ENCODE measurements around the gene ARPC3. TPM values are rescaled to one million over a fixed set of nuclear protein-coding genes. Genes with fewer than 3 reads are reported as not detected.
"Not testable (repeated sequence)": the region's sequence is repeated elsewhere in the genome, so short reads cannot be mapped to it uniquely, and the experiment has no call there.

Gene ARPC3
- total RNA-seq, 1 experiment from 2014 or later, result 319 TPM

- TF ChIP-seq POLR2AphosphoS5 (IDR thresholded peaks at IDR 0.05; ENCODE audit: low read depth, low read length), result no peak
- no peak for TF ChIP-seq TCF7L2 (IDR thresholded peaks at IDR 0.05; ENCODE audit: low read depth, low read length)
- no peak for TF ChIP-seq REST (IDR thresholded peaks at IDR 0.05; ENCODE audit: insufficient read depth in 1 of 2, low read depth in 2 of 2, low read length in 1 of 2)
- TF ChIP-seq SIN3A (IDR thresholded peaks at IDR 0.05; ENCODE audit: borderline replicate concordance, insufficient read depth, low read depth, low read length), result no peak
- TF ChIP-seq, protein P1, sequence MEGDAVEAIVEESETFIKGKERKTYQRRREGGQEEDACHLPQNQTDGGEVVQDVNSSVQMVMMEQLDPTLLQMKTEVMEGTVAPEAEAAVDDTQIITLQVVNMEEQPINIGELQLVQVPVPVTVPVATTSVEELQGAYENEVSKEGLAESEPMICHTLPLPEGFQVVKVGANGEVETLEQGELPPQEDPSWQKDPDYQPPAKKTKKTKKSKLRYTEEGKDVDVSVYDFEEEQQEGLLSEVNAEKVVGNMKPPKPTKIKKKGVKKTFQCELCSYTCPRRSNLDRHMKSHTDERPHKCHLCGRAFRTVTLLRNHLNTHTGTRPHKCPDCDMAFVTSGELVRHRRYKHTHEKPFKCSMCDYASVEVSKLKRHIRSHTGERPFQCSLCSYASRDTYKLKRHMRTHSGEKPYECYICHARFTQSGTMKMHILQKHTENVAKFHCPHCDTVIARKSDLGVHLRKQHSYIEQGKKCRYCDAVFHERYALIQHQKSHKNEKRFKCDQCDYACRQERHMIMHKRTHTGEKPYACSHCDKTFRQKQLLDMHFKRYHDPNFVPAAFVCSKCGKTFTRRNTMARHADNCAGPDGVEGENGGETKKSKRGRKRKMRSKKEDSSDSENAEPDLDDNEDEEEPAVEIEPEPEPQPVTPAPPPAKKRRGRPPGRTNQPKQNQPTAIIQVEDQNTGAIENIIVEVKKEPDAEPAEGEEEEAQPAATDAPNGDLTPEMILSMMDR (IDR thresholded peaks at IDR 0.05), result no peak
- H3K27ac ChIP-seq (ENCODE audit: low read length), result peak overlapping the region; percentile 90
- H3K27me3 ChIP-seq (ENCODE audit: control insufficient read depth, insufficient read depth, low read length), result no peaks in the 10 kb centered on the region
- intact Hi-C loops (cut with micrococcal nuclease; ENCODE audit: unreplicated experiment) (no loop called here), in situ Hi-C loops (cut with HindIII; ENCODE audit: low pct_unique_long_range_greater_than_20kb, low sequenced_read_pairs) (loop anchor here (5.0 kb wide), 1 partner anchor 34 kb away; the partner anchor contains the start of genes RAD9B and VPS29)
- peaks cover 11% of the 10 kb centered on the region for H3K4me1 ChIP-seq (ENCODE audit: control insufficient read depth, insufficient read depth, low read length)
- peak overlapping the region; percentile 88 to 95 for H3K4me3 ChIP-seq (ENCODE audit: low read depth in 2 of 2, low read length in 2 of 2)
- no TSS peak for BruUV-seq (replicated peaks)
- ChIA-PET CTCF (interaction anchor here (0.6 to 1.6 kb wide), 5 partner anchors 18 to 401 kb away, joined by 3 to 7 read pairs (median 4); partner anchors contain the start of gene ARPC3), POLR2A (interaction anchor here (0.8 to 1.6 kb wide), 3 partner anchors 14 to 33 kb away, joined by 3 to 5 read pairs (median 4); partner anchors contain the start of gene ARPC3)
- H3K9me3 ChIP-seq (ENCODE audit: control insufficient read depth, insufficient read depth, low read depth, low read length), result no peaks in the 10 kb centered on the region
- H3K36me3 ChIP-seq (ENCODE audit: control insufficient read depth, insufficient read depth, low read length), result no peaks in the 10 kb centered on the region
- DNase-seq (ENCODE audit: low read depth, low spot score) (no peak), ATAC-seq (no peak)
Measured at GRCh38 chr12:110467847-110468213, 17.7 kb upstream of the ARPC3 start.

DNA sequence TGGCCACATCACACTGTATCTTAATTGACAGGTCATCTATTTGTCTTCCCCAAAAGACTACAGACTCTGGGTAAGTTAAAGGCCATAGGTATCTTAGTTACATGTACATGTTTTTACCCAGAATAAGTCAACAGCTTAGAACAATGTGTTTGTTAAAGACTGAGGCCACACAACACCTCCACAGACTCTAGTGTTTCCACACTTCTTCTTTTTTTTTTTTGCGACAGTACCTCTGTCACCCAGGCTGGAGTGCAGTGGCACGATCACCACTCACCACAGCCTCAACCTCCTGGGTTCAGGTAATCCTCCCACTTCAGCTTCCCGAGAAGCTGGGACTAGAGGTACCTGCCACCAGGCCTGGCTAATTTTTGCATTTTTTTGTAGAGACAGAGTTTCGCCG is 16.7 kb upstream of the ARPC3 start:
- ATAC-seq (no peak), DNase-seq (ENCODE audit: low read depth, low spot score) (no peak)
- POLR2A ChIA-PET, result no interaction called here
- no peak for TF ChIP-seq REST (IDR thresholded peaks at IDR 0.05; ENCODE audit: insufficient read depth in 1 of 2, low read depth in 2 of 2, low read length in 1 of 2)
- TF ChIP-seq, protein P1 (IDR thresholded peaks at IDR 0.05), result no peak
- TF ChIP-seq TCF7L2 (IDR thresholded peaks at IDR 0.05; ENCODE audit: low read depth, low read length), result no peak
- no peak for TF ChIP-seq SIN3A (IDR thresholded peaks at IDR 0.05; ENCODE audit: borderline replicate concordance, insufficient read depth, low read depth, low read length)
- no peak for TF ChIP-seq POLR2AphosphoS5 (IDR thresholded peaks at IDR 0.05; ENCODE audit: low read depth, low read length)
- intact Hi-C loops (cut with micrococcal nuclease; ENCODE audit: unreplicated experiment) (no loop called here), in situ Hi-C loops (cut with HindIII; ENCODE audit: low pct_unique_long_range_greater_than_20kb, low sequenced_read_pairs) (loop anchor here (5.0 kb wide), 1 partner anchor 36 kb away; the partner anchor contains the start of genes RAD9B and VPS29)
- H3K4me1 ChIP-seq (ENCODE audit: control insufficient read depth, insufficient read depth, low read length), result peaks cover 11% of the 10 kb centered on the region
- H3K36me3 ChIP-seq (ENCODE audit: control insufficient read depth, insufficient read depth, low read length), result no peaks in the 10 kb centered on the region
- no peak overlapping the region; the same call in 1 of the 2 replicates for H3K27ac ChIP-seq (ENCODE audit: low read length)
- CTCF ChIA-PET, result no interaction called here
- no peaks in the 10 kb centered on the region for H3K27me3 ChIP-seq (ENCODE audit: control insufficient read depth, insufficient read depth, low read length)
- H3K4me3 ChIP-seq (ENCODE audit: low read depth in 2 of 2, low read length in 2 of 2), result peak overlapping the region in 1 of 2 experiments; percentile 95; a peak in 3 of 4 replicates
- H3K9me3 ChIP-seq (ENCODE audit: control insufficient read depth, insufficient read depth, low read depth, low read length), result no peaks in the 10 kb centered on the region
- BruUV-seq (replicated peaks), result no TSS peak

DNA sequence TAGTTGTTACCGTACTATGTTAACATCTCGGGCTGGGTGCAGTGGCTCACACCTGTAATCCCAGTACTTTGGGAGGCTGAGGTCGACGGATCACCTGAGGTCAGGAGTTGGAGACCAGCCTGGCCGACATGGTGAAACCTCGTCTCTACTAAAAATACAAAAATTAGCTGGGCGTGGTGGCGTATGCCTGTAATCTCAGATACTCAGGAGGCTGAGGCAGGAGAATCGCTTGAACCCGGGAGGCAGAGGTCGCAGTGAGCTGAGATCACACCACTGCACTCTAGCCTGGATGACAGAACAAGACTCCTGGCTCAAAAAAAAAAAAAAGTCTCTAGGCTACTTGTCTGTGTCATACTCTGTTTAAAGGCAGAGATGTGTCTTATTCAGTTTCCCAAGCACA is 15.6 kb upstream of the ARPC3 start:
- intact Hi-C loops (cut with micrococcal nuclease; ENCODE audit: unreplicated experiment), result not testable (repeated sequence)
- in situ Hi-C loops (cut with HindIII; ENCODE audit: low pct_unique_long_range_greater_than_20kb, low sequenced_read_pairs), result loop anchor here (5.0 kb wide), 1 partner anchor 37 kb away; the partner anchor contains the start of genes RAD9B and VPS29

More for the DNA sequence above, 15.6 kb upstream of the ARPC3 start:
- DNase-seq (ENCODE audit: low read depth, low spot score); H3K9me3 ChIP-seq (ENCODE audit: control insufficient read depth, insufficient read depth, low read depth, low read length); POLR2A ChIA-PET; H3K36me3 ChIP-seq (ENCODE audit: control insufficient read depth, insufficient read depth, low read length); H3K27ac ChIP-seq (ENCODE audit: low read length); H3K27me3 ChIP-seq (ENCODE audit: control insufficient read depth, insufficient read depth, low read length); CTCF ChIA-PET; ATAC-seq; H3K4me3 ChIP-seq (ENCODE audit: low read depth in 2 of 2, low read length in 2 of 2); BruUV-seq (replicated peaks): not testable (repeated sequence)
- peaks cover 11% of the 10 kb centered on the region for H3K4me1 ChIP-seq (ENCODE audit: control insufficient read depth, insufficient read depth, low read length)
